GM12801 (cell line): Measurements from ENCODE around the gene IRX4.

ENCODE experiments used
- TF ChIP-seq, protein P1 (sequence below): IDR thresholded peaks from one replicate; pipeline ENCODE4 v1.5.1; 2011; ENCODE audit warnings: control low read depth; ENCODE audit not compliant: insufficient read length; ENCODE audit errors: extremely low read depth

The IRX4 gene

DNA sequence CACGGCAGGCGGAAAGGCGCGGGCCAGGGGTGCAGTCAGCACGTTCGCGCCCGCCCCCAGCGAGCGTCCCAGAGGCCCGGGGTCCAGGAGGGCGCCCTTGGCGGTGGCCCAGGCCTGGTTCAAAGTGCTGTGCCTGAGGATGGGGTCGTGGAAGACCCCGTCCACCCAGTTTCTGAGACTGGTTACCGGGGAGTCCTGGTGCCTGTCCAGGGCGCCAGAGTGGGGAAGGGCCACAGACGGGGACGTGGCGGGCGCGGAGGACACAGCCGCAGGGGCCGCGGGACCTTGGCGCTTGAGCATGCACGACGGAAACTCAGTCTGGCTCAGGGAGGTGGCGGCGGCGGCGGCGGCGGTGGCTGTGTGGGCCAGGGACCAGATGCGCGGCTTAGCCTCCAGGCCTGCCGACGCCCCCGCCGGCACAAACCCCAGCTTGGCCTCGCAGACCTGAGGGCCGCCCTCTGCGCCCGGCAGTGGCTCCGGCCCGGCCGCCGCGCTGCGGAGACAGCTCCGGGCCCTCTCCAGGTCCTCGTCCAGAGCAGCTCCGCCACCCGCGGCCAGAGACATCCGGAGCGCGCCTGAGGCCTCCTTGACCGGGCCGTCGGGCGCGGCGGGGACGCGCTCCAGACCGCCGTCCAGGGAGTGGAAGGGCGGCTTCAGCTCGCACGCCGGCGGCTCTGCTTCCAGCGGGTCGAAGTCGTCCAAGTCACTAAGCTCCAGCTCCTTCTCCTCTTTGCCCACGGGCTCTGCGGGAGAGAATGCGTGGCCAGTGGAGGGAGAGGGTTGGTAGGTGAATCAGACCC lies 4.5 kb downstream of the IRX4 start:
- TF ChIP-seq, protein P1, sequence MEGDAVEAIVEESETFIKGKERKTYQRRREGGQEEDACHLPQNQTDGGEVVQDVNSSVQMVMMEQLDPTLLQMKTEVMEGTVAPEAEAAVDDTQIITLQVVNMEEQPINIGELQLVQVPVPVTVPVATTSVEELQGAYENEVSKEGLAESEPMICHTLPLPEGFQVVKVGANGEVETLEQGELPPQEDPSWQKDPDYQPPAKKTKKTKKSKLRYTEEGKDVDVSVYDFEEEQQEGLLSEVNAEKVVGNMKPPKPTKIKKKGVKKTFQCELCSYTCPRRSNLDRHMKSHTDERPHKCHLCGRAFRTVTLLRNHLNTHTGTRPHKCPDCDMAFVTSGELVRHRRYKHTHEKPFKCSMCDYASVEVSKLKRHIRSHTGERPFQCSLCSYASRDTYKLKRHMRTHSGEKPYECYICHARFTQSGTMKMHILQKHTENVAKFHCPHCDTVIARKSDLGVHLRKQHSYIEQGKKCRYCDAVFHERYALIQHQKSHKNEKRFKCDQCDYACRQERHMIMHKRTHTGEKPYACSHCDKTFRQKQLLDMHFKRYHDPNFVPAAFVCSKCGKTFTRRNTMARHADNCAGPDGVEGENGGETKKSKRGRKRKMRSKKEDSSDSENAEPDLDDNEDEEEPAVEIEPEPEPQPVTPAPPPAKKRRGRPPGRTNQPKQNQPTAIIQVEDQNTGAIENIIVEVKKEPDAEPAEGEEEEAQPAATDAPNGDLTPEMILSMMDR: no peak

DNA sequence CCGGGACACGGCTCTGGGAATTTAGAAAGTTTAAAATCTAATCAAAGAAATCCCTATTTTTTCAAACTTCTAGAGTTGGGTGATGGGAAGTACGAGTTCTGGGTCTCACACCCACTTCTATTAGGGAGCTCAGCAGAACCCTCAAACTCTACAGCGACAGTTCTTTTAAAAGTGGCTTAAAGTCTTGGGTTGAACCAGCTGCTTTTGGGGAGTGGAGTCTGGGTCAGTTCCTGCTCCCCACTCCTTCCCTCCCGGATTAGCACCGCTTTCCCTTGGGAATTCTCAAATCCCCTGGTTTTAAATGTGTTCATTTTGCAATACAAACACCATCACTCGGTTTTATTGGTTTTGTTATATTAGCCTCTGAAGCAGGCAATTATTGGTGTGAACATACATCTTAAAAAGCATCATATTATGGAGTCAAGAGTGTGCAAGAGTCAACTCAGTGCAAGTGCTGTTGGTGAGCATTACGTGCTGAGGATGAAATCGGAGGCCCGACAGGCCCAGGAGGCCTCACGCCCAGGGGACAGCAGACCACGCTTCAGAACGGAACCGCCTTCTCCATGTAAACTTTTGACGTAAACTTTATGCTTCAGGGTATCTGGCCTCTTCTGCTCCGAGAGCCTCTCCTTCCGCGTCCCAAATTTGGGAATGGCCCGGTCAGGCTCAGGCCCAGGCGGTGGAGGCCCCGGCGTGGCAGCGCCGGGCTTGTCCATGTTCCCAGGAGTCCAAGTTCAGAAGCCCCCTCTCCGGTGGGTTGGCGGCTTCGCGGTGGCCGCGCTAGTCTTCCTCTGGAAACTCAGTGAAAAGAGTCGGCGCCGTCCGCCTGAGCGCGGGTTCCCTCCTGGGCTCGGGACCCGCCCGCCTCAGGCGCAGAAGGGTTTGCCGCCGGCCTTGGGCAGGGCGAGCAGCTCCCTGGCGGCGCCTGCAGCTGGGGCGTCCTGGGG lies 5.3 kb downstream of the IRX4 start:
- TF ChIP-seq, protein P1: no peak

DNA sequence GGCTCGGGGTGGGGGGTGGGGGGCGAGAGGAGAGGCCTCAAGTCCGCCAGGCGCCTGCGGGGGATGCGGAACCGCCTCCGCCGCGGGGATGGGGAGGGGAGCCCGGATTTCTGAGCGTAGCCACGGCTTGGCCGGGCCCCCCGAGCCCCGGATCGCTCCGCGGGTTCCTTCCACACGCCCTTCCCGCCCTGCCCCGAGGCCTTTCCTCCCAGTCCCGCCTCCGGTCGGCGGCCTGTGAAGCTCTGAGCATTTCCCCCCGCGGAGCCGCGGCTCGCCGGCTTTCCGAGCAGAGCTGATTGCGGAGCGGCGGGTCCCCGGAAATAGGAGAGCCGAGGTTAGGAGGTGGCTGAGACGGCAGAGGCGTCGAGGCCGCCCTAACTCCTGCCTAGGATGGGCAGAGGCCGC lies 6.1 kb downstream of the IRX4 start:
- TF ChIP-seq, protein P1: no peak

DNA sequence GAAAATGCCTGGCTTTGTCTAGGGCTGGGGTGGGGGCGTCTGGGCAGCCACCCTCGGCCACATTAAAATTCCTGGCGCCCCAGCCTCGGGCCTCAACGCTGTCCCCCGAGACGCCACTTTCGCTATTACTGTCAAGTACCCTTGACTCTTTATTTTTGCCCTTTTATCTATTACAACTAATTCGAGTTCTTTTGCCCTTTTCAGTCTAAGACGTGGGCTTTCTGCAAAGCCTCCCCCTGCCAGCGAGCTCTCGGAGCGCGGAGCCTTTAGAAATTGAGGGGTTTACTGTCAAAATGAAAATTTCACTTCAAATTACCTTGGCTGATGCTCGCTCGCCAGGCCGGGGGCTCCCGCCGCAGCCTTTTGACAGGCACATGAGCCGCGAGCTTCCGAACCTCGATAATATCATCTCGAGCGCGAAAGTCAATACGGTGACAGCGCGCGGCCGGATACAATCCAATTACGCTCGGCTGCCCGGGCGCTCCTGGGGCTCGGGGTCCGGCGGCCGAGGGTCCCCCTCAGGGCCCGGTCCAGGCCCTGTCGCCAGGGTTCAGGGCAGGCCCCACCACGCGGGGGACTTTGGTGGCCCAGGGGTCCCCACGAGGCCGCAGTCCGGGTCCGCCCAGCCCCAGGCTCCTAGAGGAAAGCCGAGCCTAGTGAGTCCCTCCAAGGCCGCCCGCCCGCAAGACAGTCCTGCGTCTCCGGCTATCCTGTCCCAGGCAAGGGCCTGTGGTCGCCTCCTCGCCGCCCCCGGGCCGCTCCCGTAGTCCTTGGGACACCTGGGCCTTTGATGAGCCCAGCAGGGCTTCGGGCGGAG lies 6.7 kb downstream of the IRX4 start:
- TF ChIP-seq, protein P1: no peak

DNA sequence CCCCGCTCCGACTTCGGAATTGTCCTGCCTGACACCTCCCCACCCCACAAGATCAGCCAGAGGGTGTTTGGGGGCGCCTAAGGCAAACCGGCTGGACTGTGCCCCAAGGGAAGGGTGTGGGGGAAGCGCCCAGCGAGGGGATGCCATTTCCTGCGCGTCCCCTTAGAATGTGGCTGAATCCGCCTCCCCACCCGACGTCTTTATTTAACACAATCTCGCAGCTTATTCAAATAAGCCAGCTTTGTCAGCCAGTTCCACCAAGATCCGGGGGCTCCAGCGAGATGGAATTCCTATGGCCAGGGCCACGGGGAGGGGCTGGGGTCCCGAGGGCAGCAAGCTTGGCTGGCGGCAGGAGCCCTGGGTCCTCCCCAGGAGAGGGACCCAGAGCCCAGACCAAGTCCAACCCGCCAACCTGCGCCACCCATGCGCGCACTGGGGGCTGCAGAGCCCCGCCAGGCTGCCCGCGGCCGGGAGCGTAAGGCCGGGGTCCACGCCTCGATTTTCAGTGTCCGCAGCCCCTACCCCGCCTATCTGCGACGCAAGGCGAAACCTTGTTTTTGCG lies 7.4 kb downstream of the IRX4 start:
- TF ChIP-seq, protein P1: no peak

DNA sequence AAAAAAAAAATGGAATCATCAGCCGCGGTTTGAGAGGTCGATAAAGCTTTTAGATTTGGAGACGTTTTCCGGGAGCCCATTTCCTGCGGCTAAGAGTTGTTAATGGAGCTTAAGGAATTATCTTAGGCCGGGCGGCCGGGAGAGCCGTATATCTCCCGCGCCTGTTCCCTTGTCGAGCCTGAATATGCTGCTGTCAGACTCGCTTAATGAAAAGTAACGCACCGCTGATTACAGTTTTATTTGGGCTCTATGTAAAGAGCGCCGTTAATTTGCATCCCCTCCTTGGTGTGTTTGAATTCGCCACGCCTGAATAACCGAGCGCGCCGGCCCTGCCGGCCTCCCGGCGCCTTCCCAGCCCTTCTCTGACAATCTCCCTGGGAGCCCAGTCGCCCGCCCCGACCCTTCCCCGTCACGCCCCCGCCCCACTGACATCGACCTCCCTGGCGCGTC lies 7.9 kb downstream of the IRX4 start:
- TF ChIP-seq, protein P1: no peak

DNA sequence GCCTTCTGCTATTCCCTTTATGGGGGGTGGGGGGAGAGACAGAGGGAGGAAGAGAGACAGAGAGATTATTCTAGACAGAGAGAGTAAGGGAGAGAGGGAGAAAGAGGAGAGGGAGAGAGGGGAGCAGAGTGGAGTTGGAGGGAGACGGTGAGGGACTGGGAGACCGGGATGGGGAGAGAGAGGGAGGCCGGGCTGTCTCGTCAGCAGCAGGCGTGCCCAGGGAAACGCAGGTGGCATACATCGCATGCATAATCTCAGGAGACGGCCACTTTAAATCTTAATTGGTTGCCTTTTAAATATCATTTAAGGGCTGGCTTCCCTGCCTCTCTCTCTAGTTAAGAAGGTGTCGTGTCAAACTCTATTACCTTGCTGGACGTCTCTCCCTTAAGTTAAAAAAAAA lies 8.4 kb downstream of the IRX4 start:
- TF ChIP-seq, protein P1: no peak
